Epithelial cell of esophagus (primary cell): ENCODE measurements around the gene EGFLAM.

Experiments
- DNase-seq: peaks from one replicate; pipeline ENCODE4 v3.0.0; 2010; ENCODE audit warnings: low read depth
- H3K4me3 ChIP-seq: 2 replicates; pipeline ENCODE4 v1.5.1; 2011; ENCODE audit warnings: mild to moderate bottlenecking, low read length, control low read depth
- CTCF ChIP-seq: IDR thresholded peaks from 2 replicates; pipeline ENCODE4 v1.5.1; 2011; ENCODE audit warnings: low read depth, mild to moderate bottlenecking, low read length, control low read depth, inconsistent platforms; ENCODE audit not compliant: insufficient read depth; ENCODE audit errors: missing control alignments

Gene EGFLAM

GRCh38 chr5:38347040-38347763 lies 88.8 kb downstream of the EGFLAM start:
- no peak for TF ChIP-seq CTCF
- peak; percentile 73 for DNase-seq
- H3K4me3 ChIP-seq = no peak overlapping the region

GRCh38 chr5:38347896-38348295 lies 89.5 kb downstream of the EGFLAM start:
- peak; percentile 4 for DNase-seq
- no peak for TF ChIP-seq CTCF
- no peak overlapping the region for H3K4me3 ChIP-seq

GRCh38 chr5:38360323-38361061 lies 102.1 kb downstream of the EGFLAM start:
- TF ChIP-seq CTCF = no peak
- DNase-seq = no peak
- H3K4me3 ChIP-seq = no peak overlapping the region

- H3K4me3 ChIP-seq = no peak overlapping the region
- no peak for DNase-seq
- TF ChIP-seq CTCF = no peak
These were observed 104.4 kb downstream of the EGFLAM start for GRCh38 chr5:38362713-38363112.

- DNase-seq = no peak
- no peak overlapping the region for H3K4me3 ChIP-seq
- TF ChIP-seq CTCF = no peak
These were observed 106.5 kb downstream of the EGFLAM start for GRCh38 chr5:38364825-38365224.

- no peak for TF ChIP-seq CTCF
- no peak for DNase-seq
- no peak overlapping the region for H3K4me3 ChIP-seq
These were observed 109.1 kb downstream of the EGFLAM start for GRCh38 chr5:38367410-38367809.
